H1 (cell line): ENCODE measurements around the gene CACNA2D3.

Source experiments
- EZH2 ChIP-seq: fragments of 200-600 bp; sonication (generic); IDR thresholded peaks from 2 replicates; pipeline ENCODE4 v1.7.1; 2012; ENCODE audit warnings: low read depth, mild to moderate bottlenecking, moderate library complexity, low read length, inconsistent platforms; ENCODE audit not compliant: severe bottlenecking
- JUND ChIP-seq: IDR thresholded peaks from 2 replicates; pipeline ENCODE4 v1.6.1; 2011; ENCODE audit warnings: mild to moderate bottlenecking, improper control_type of control experiment, low read length
- RFX5 ChIP-seq: IDR thresholded peaks from 2 replicates; pipeline ENCODE4 v1.6.1; 2011; ENCODE audit warnings: low read depth, low read length, improper control_type of control experiment, borderline replicate concordance

DNA sequence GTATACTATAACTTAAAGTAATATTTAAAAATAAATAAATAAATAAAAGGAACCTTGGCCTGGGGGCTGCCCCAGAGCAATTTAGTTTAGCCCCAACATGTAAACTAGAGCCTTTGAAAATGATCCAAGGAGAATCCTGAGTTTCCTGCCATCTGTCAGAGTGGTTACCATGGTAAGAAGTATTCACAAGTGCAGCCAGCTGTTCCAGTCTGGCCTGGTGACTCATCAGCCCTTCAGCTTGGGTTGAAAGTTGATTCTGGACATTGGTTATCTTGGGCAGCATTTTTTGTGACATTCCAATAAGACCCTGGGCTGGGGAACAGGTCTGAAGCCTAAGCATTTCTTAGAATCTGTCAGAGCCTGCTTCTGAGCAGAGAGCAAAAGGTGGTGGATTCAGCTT lies 878.2 kb downstream of the CACNA2D3 start:
- no peak for TF ChIP-seq RFX5
- TF ChIP-seq EZH2 = no peak
- peak; percentile 24; the same call in 1 of the 2 replicates for TF ChIP-seq JUND
